GM19468 (cell line): Measurements from ENCODE around the gene PEX11B.
"Not testable (repeated sequence)": the region's sequence is repeated elsewhere in the genome, so short reads cannot be mapped to it uniquely, and the experiment has no call there.

ENCODE experiments used
- ATAC-seq: cut with Tn5 transposase; IDR thresholded peaks from one replicate; pipeline ENCODE4 v1.9.1; 2021; ENCODE audit warnings: mild to moderate bottlenecking, moderate library complexity, moderate number of reproducible peaks; ENCODE audit not compliant: unreplicated experiment; ENCODE audit errors: extremely low read depth

PEX11B gene

DNA sequence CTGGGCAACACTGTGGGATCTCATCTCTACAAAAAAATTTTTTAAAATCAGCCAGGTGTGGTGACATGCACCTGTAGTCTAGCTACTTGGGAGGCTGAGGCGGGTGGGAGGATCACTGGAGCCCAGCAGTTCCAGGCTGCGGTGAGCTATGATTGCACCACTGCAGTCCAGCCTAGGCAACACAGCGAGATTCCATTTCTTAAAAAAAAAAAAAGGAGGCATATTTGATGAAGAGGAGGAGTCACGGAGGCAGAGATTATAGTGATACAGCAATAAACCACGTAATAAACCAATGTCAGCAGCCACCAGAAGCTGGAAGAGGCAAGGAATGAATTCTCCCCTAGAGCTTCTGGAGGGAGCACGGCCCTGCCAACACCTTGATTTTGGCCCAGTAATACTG, 35.3 kb upstream of the PEX11B start:
- no peak for ATAC-seq

- ATAC-seq: no peak
Measured at GRCh38 chr1:145952903-145953302, 34.4 kb upstream of the PEX11B start.

DNA sequence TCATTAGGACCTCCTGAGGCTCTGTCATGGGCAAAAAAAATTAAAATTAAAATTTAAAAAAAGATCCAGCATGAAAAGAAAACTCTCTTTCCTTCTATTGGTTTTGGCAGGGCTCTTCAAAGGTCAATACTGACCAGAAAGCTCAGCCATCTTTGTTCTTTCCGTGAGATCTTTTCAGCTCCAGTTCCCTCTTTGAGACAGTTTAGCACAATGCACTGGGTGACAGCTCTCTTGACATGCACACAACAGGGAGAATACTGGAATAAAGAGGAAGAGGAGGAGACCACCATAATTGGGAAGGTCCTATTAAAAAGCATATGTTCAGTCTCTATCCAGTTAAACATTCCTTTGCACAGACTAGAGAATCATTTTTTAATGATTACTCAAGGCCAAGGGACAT, 33.0 kb upstream of the PEX11B start:
- ATAC-seq: no peak

GRCh38 chr1:145949219-145949618, 30.7 kb upstream of the PEX11B start:
- ATAC-seq: no peak

DNA sequence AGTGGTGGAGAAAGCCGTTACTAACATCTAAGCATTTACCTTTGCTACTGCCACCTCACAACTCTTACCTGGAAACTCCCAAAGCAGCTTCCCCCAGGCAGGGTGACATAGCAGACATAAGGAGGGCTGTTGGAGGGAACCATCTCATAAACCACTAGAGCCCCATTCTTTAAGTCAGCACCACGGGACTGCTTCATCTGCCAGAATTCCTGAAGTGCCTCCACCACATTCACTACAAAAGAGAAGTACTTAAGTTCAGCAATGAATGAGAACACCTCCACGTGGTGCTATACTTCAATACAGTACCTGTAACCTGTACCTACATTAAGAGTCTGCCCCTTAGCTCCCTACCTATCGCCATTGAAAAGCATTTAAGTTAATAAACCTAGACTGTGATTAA, 29.0 kb upstream of the PEX11B start:
- ATAC-seq: no peak

- no peak for ATAC-seq
Measured at GRCh38 chr1:145946477-145946986, 28.0 kb upstream of the PEX11B start.

DNA sequence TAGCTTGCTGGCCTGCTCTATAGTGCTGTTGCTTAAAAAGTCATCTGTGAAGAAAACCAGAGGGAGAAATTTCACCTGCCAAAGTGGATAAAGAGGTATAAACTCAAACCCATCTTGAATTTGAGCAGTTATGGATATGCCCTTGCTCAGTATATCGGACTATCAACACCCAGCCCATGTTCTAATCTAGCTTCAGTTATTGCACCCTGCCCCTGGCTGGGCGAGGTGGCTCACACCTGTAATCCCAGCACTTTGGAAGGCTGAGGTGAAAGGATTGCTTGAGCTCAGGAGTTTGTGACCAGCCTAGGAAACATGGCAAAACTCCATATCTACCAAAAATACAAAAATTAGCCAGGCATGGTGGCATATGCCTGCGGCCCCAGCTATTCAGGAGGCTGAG, 26.0 kb upstream of the PEX11B start:
- no peak for ATAC-seq

- no peak for ATAC-seq
Measured at GRCh38 chr1:145942871-145943270, 24.4 kb upstream of the PEX11B start.

GRCh38 chr1:145942405-145942804, 23.9 kb upstream of the PEX11B start:
- ATAC-seq: no peak

DNA sequence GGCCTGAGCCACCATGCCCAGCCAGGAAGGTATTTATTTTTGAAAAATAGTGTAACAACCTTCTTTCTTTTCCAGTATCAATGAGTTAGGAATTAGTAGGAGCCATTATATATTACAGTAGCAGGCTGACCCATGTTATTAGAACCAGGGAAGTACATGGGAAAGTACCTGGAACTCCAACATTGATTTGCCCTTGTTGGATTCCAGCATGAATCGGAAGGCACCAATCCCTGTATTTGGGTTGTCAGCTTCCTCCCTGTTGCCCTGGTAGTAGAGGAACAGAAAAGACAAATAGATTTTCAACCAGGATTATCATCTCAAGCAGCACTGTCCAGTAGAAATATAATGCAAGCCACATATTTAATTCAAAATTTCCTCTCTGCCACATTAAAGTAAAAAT, 18.9 kb upstream of the PEX11B start:
- no peak for ATAC-seq

DNA sequence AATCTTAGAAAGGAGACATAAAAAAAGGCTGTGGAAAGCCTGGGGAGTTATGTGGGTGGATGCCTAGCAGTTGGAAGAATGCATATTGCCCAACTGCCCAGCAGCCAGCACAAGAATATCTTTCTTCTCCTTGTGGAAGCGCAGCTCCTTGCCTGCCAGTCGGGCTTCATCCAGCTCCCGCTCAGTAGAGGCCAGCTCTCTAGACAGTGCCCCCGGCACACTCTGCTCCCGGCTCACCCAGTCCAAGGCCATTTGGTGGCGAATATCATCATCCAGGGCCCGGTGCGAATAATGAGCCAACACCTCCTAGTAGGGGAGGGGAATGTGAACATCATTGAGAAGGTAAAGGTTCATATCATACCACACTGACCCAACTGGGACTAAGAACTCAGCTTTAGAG, 17.7 kb upstream of the PEX11B start:
- no peak for ATAC-seq

DNA sequence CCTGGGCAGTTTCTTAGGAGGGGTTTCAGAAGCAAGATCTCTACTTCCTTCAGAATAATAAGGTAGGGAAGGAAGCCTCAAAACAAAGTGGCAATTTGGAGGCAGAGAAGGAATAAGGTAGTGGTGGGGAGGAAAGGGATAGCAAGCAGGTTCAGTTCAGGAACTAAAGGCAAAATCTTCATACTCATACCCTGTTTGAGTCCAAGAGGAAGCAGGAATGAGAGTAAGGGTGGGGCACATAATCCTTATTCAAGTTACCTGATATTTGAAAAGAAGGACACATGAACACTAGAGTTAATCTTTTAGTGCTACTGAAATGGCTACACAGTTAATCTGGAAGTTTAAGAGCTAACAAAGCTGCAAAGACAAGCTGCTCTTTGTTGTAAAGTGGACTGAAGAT, 17.2 kb upstream of the PEX11B start:
- no peak for ATAC-seq

DNA sequence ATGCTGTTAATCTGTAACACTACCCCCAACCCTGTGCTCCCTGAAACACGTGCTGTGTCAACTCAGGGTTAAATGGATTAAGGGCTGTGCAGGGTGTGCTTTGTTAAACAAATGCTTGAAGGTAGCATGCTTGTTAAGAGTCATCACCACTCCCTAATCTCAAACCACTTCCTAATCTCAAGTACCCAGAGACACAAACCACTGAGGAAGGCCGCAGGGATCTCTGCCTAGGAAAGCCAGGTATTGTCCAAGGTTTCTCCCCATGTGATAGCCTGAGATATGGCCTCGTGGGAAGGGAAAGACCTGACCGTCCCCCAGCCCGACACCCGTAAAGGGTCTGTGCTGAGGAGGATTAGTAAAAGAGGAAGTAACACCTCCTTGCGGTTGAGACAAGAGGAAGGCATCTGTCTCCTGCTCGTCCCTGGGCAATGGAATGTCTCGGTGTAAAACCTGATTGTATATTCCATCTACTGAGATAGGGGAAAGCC, 14.0 kb upstream of the PEX11B start:
- not testable (repeated sequence) for ATAC-seq

- ATAC-seq: no peak
Measured at GRCh38 chr1:145927916-145928643, 9.6 kb upstream of the PEX11B start.

GRCh38 chr1:145927063-145927886, 8.8 kb upstream of the PEX11B start, which contains the start of gene RBM8A:
Gene RBM8A, minus strand, starts transcription at chr1:145927484. Its CDS starts 58 bp downstream, at chr1:145927426.
- ATAC-seq: peak; percentile 88

DNA sequence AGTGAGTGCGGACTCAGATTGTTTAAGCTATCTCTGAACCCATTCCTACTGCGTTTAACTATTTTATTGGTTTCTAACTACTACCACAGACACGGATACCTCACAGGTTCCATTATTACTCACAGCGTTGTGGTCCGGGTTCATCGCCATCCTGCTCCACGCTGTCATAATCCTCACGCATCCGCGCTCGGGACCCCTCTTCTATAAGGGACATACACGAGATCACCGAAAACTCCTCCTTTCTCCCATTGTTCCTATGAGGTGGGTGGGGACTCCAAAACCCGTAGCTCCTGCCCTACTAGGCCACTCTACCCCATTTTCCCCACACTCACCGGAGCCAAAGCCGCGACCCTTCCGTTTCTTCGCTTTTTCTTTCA, 8.2 kb upstream of the PEX11B start:
- no peak for ATAC-seq

GRCh38 chr1:145922266-145922665, 3.7 kb upstream of the PEX11B start:
- no peak for ATAC-seq

DNA sequence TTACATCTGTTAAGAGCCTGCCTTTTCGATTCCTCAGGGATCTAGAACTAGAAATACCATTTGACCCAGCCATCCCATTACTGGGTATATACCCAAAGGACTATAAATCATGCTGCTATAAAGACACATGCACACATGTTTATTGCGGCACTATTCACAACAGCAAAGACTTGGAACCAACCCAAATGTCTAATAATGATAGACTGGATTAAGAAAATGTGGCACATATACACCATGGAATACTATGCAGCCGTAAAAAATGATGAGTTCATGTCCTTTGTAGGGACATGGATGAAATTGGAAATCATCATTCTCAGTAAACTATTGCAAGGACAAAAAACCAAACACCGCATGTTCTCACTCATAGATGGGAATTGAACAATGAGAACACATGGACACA, 1.8 kb upstream of the PEX11B start:
- ATAC-seq: not testable (repeated sequence)

- no peak for ATAC-seq
Measured at GRCh38 chr1:145918992-145919939, 749 bp upstream of the PEX11B start.

DNA sequence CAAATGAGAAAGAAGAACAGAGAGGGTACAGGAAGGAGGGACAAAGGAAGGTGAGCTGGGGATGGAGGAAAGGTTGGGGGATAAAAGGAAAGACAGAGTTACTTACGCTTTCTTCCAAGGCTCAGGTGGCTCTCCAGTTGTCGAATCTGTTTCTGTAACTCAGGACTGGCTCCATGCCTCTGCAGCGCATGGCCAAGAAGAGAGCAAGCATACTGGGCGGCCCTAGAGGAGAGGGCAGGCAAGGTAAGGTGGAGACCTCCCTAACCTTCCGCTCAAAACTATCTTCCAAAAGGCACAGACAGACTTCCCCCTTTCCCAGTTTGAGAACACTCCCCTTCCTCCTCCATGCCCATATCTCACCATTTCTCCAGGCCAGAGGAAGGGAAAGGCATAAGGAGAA, 922 bp downstream of the PEX11B start:
- no peak for ATAC-seq
